Colon (tissue), 2 donors: ENCODE measurements around the gene CALML6.
"Not testable (repeated sequence)": the region's sequence is repeated elsewhere in the genome, so short reads cannot be mapped to it uniquely, and the experiment has no call there.

Source experiments
- FAIRE-seq: peaks from 2 replicates; lab custom pipeline; 2012; peaks lifted over from hg19 to GRCh38; lab: Jason Lieb, UNC
- donor health status: control.
- donor health status: control.

The CALML6 gene

GRCh38 chr1:1925437-1926345, 10.6 kb downstream of the CALML6 start:
- FAIRE-seq: no peak

- no peak for FAIRE-seq
Measured at GRCh38 chr1:1926346-1926811, 11.3 kb downstream of the CALML6 start.

GRCh38 chr1:1926886-1927660, 12.0 kb downstream of the CALML6 start:
- no peak for FAIRE-seq

- FAIRE-seq: no peak
Measured at GRCh38 chr1:1927751-1928150, 12.7 kb downstream of the CALML6 start.

GRCh38 chr1:1928231-1929101, 13.4 kb downstream of the CALML6 start:
- FAIRE-seq: no peak

GRCh38 chr1:1929102-1929638, 14.1 kb downstream of the CALML6 start:
- FAIRE-seq: no peak

GRCh38 chr1:1929639-1930545, 14.8 kb downstream of the CALML6 start:
- no peak for FAIRE-seq

GRCh38 chr1:1934848-1935247, 19.8 kb downstream of the CALML6 start:
- FAIRE-seq: not testable (repeated sequence)

- FAIRE-seq: no peak
Measured at GRCh38 chr1:1937061-1937460, 22.0 kb downstream of the CALML6 start.

GRCh38 chr1:1937549-1938275, 22.7 kb downstream of the CALML6 start:
- FAIRE-seq: no peak

GRCh38 chr1:1938276-1938573, 23.2 kb downstream of the CALML6 start:
- no peak for FAIRE-seq

GRCh38 chr1:1938613-1939295, 23.7 kb downstream of the CALML6 start:
- no peak for FAIRE-seq

- FAIRE-seq: no peak
Measured at GRCh38 chr1:1939296-1940122, 24.4 kb downstream of the CALML6 start.

GRCh38 chr1:1940123-1940425, 25.0 kb downstream of the CALML6 start:
- FAIRE-seq: no peak

GRCh38 chr1:1941211-1941841, 26.3 kb downstream of the CALML6 start:
- FAIRE-seq: no peak

- FAIRE-seq: no peak
Measured at GRCh38 chr1:1941868-1942752, 27.1 kb downstream of the CALML6 start.
